ENCODE measurements around the gene USP26.

The USP26 gene

DNA sequence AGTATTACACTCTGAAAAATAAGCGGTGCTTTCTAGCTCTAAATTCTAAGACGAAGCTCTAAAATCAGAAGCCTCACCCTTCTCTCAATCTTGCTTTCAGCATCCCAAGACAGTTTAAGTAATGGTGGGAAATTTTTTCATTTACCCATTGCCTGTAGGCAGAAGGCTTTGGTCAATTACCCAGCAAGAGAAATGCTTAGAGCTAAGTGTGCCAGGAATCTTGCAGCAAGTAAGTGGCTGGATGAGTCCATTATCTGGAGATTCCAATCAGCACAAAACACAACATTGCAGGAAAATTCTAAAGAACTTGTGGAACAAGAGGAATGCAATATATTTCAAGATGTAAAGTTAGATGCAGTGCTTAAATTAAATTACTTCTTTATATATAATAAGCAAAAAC is 28.4 kb downstream of the USP26 start:
- H2AFZ ChIP-seq (ENCODE audit: low read depth, low read length) = no peak overlapping the region
- WGBS = no CpG with 5 or more reads among the region's 2 CpGs
- H2AK5ac ChIP-seq (ENCODE audit: low read length, severe bottlenecking) = no peak overlapping the region
- no peak overlapping the region for H4K91ac ChIP-seq (ENCODE audit: low read length)
- H3K4ac ChIP-seq (ENCODE audit: low read depth in 1 of 2, low read length in 2 of 2) = no peak overlapping the region
- H3K9me3 ChIP-seq (ENCODE audit: control insufficient read depth, low read length) = no peaks in the 10 kb centered on the region
- H3K18ac ChIP-seq (ENCODE audit: low read depth in 1 of 2, low read length in 2 of 2) = no peak overlapping the region
- H2BK120ac ChIP-seq (ENCODE audit: low read depth, low read length) = no peak overlapping the region
- no peak overlapping the region for H3K9ac ChIP-seq (ENCODE audit: low read length)
- H3K4me2 ChIP-seq (ENCODE audit: low read length, poor library complexity, severe bottlenecking) = no peak overlapping the region
- H2BK5ac ChIP-seq (ENCODE audit: low read depth, low read length, poor library complexity, severe bottlenecking) = no peak overlapping the region
- H3K23ac ChIP-seq (ENCODE audit: low read length in 2 of 2) = no peak overlapping the region
- no peak overlapping the region for H3K4me3 ChIP-seq (ENCODE audit: insufficient read depth in 1 of 2, low read depth in 1 of 2, low read length in 2 of 2)
- H2BK15ac ChIP-seq (ENCODE audit: low read depth, poor library complexity, severe bottlenecking) = no peak overlapping the region
- H2BK12ac ChIP-seq (ENCODE audit: low read length in 2 of 2) = no peak overlapping the region
- H3K27ac ChIP-seq (ENCODE audit: low read length, poor library complexity, severe bottlenecking) = no peak overlapping the region
- no peak overlapping the region for H4K8ac ChIP-seq (ENCODE audit: low read length)
- H3K4me1 ChIP-seq (ENCODE audit: control insufficient read depth, insufficient read depth, low read depth, low read length) = no peaks in the 10 kb centered on the region
- no peak for DNase-seq
- no peak overlapping the region for H3K14ac ChIP-seq (ENCODE audit: low read length in 2 of 2)
- H3K36me3 ChIP-seq (ENCODE audit: control insufficient read depth in 1 of 2, insufficient read depth in 2 of 2, low read depth in 1 of 2, low read length in 2 of 2) = no peaks in the 10 kb centered on the region
- peaks cover 0 to 7% of the 10 kb centered on the region in 2 experiments for H3K27me3 ChIP-seq (ENCODE audit: control insufficient read depth in 1 of 2, insufficient read depth in 1 of 2, low read length in 2 of 2)
- no peaks in the 10 kb centered on the region for H3K79me1 ChIP-seq (replicated peaks; ENCODE audit: low read length, poor library complexity, severe bottlenecking)

DNA sequence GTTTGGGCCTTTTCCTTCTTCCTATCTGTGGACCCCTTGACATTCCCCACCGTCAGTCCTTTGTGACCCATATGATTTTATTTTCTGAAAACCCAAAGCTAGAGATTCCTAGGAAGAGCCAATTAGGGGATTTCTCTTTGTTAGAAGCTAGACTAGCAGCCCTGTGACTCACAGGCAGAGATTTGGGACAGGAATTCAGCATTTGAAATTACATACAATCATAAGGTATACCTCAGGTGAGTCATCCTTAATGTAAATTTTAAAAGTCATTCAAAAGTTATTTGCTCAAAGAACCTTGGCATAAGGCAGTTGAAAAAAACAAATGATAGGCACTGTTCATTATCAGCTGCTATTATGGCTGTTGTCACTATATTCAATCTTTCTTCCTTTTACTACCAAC is 40.6 kb downstream of the USP26 start:
- no peak overlapping the region for H3K18ac ChIP-seq (ENCODE audit: low read depth in 1 of 2, low read length in 2 of 2)
- no peak overlapping the region for H4K91ac ChIP-seq (ENCODE audit: low read length)
- no peak overlapping the region for H2BK15ac ChIP-seq (ENCODE audit: low read depth, poor library complexity, severe bottlenecking)
- H3K27ac ChIP-seq (ENCODE audit: low read length, poor library complexity, severe bottlenecking) = no peak overlapping the region
- no peak overlapping the region for H3K4me3 ChIP-seq (ENCODE audit: insufficient read depth in 1 of 2, low read depth in 1 of 2, low read length in 2 of 2)
- H3K4ac ChIP-seq (ENCODE audit: low read depth in 1 of 2, low read length in 2 of 2) = no peak overlapping the region
- no peak overlapping the region for H4K8ac ChIP-seq (ENCODE audit: low read length)
- H2AK5ac ChIP-seq (ENCODE audit: low read length, severe bottlenecking) = no peak overlapping the region
- H3K14ac ChIP-seq (ENCODE audit: low read length in 2 of 2) = no peak overlapping the region
- H3K4me1 ChIP-seq (ENCODE audit: control insufficient read depth, insufficient read depth, low read depth, low read length) = peaks cover 2% of the 10 kb centered on the region
- H2BK5ac ChIP-seq (ENCODE audit: low read depth, low read length, poor library complexity, severe bottlenecking) = no peak overlapping the region
- no peaks in the 10 kb centered on the region for H3K79me1 ChIP-seq (replicated peaks; ENCODE audit: low read length, poor library complexity, severe bottlenecking)
- no peaks in the 10 kb centered on the region for H3K9me3 ChIP-seq (ENCODE audit: control insufficient read depth, low read length)
- H3K4me2 ChIP-seq (ENCODE audit: low read length, poor library complexity, severe bottlenecking) = no peak overlapping the region
- WGBS = no CpG with 5 or more reads among the region's 1 CpG
- H2BK120ac ChIP-seq (ENCODE audit: low read depth, low read length) = no peak overlapping the region
- DNase-seq = no peak
- H3K36me3 ChIP-seq (ENCODE audit: control insufficient read depth in 1 of 2, insufficient read depth in 2 of 2, low read depth in 1 of 2, low read length in 2 of 2) = no peaks in the 10 kb centered on the region
- H2AFZ ChIP-seq (ENCODE audit: low read depth, low read length) = no peak overlapping the region
- peaks cover 0 to 20% of the 10 kb centered on the region in 2 experiments for H3K27me3 ChIP-seq (ENCODE audit: control insufficient read depth in 1 of 2, insufficient read depth in 1 of 2, low read length in 2 of 2)
- no peak overlapping the region for H2BK12ac ChIP-seq (ENCODE audit: low read length in 2 of 2)
- no peak overlapping the region for H3K9ac ChIP-seq (ENCODE audit: low read length)
- no peak overlapping the region for H3K23ac ChIP-seq (ENCODE audit: low read length in 2 of 2)

DNA sequence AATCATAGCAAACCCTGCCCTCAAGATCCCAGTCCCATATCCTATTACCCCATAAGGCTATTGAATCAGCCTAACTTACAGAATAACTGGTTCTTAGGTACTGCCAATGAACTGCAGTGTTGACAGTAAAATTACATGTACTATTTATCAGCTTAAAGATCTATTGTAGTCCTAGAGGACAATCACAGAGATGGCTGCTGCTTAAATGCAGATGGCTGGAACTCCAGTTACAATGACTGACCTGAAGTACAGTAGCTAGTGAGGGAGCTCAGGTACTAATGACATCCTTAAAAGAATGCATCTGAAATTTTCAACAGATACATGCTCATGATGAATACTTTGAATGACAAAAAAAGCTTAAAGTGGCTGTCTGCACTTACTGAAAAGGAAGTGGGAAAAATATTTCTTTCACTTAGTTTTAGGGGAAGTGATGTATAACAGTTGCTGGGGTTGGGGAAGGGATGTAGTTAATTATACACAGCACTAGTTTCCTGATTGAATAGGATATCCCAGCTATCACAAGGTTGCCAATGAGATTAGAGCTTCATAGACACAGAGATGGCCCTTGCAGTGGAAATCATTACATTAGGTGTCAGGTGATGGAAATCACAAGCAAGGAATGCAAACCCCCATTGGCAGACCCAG is 42.0 kb downstream of the USP26 start:
- peaks cover 0 to 26% of the 10 kb centered on the region in 2 experiments for H3K27me3 ChIP-seq (ENCODE audit: control insufficient read depth in 1 of 2, insufficient read depth in 1 of 2, low read length in 2 of 2)
- H4K8ac ChIP-seq (ENCODE audit: low read length) = no peak overlapping the region
- H2AFZ ChIP-seq (ENCODE audit: low read depth, low read length) = no peak overlapping the region
- H3K4ac ChIP-seq (ENCODE audit: low read depth in 1 of 2, low read length in 2 of 2) = no peak overlapping the region
- no peak overlapping the region for H3K23ac ChIP-seq (ENCODE audit: low read length in 2 of 2)
- H3K4me3 ChIP-seq (ENCODE audit: insufficient read depth in 1 of 2, low read depth in 1 of 2, low read length in 2 of 2) = no peak overlapping the region
- H2BK120ac ChIP-seq (ENCODE audit: low read depth, low read length) = no peak overlapping the region
- no peak overlapping the region for H2BK15ac ChIP-seq (ENCODE audit: low read depth, poor library complexity, severe bottlenecking)
- no peak overlapping the region for H2BK5ac ChIP-seq (ENCODE audit: low read depth, low read length, poor library complexity, severe bottlenecking)
- H3K4me1 ChIP-seq (ENCODE audit: control insufficient read depth, insufficient read depth, low read depth, low read length) = peaks cover 2% of the 10 kb centered on the region
- H3K4me2 ChIP-seq (ENCODE audit: low read length, poor library complexity, severe bottlenecking) = no peak overlapping the region
- H3K79me1 ChIP-seq (replicated peaks; ENCODE audit: low read length, poor library complexity, severe bottlenecking) = no peaks in the 10 kb centered on the region
- H3K9ac ChIP-seq (ENCODE audit: low read length) = no peak overlapping the region
- DNase-seq = no peak
- H2BK12ac ChIP-seq (ENCODE audit: low read length in 2 of 2) = no peak overlapping the region
- peak overlapping the region; percentile 97 for H3K27ac ChIP-seq (ENCODE audit: low read length, poor library complexity, severe bottlenecking)
- H4K91ac ChIP-seq (ENCODE audit: low read length) = no peak overlapping the region
- no peaks in the 10 kb centered on the region for H3K36me3 ChIP-seq (ENCODE audit: control insufficient read depth in 1 of 2, insufficient read depth in 2 of 2, low read depth in 1 of 2, low read length in 2 of 2)
- H3K18ac ChIP-seq (ENCODE audit: low read depth in 1 of 2, low read length in 2 of 2) = no peak overlapping the region
- H2AK5ac ChIP-seq (ENCODE audit: low read length, severe bottlenecking) = no peak overlapping the region
- no peaks in the 10 kb centered on the region for H3K9me3 ChIP-seq (ENCODE audit: control insufficient read depth, low read length)
- H3K14ac ChIP-seq (ENCODE audit: low read length in 2 of 2) = no peak overlapping the region

DNA sequence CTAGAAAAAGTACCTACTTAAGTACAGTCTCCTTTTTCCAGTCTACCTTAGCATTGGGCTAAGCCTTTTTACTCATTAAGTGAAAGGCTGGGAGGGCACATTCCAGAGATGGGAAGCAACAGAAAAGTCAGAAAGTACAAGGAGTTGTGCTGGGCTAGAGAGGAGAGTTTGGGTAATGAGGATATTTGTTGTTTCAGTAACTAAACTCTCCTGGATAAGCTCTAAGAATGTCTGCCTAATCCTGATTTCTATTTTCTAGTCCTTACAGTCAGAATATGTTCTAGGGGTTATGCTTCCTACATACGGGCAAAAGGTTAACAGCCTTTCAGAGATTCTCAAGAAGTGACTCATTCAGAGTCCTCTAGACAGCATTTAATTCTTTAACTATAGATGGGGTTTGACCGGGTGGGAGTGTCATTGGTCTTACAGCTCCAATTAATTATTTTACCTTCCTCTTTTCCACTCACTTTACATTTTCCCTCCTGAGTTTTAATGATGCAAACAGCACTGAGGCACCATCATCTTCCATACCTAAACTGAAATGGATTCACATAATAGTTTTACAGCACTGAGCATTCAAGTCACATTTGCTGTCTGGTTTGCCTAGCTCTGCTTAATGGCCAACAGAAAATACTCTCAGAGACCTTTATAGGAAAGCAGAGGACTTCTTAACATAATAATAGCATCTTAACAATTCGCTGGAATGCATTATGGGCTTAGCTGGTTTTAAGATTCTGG is 42.9 kb downstream of the USP26 start:
- WGBS = 32% methylated on average over 2 of the region's 3 CpGs
- no peak overlapping the region for H3K18ac ChIP-seq (ENCODE audit: low read depth in 1 of 2, low read length in 2 of 2)
- peaks cover 2% of the 10 kb centered on the region for H3K4me1 ChIP-seq (ENCODE audit: control insufficient read depth, insufficient read depth, low read depth, low read length)
- H2BK120ac ChIP-seq (ENCODE audit: low read depth, low read length) = no peak overlapping the region
- H3K36me3 ChIP-seq (ENCODE audit: control insufficient read depth in 1 of 2, insufficient read depth in 2 of 2, low read depth in 1 of 2, low read length in 2 of 2) = no peaks in the 10 kb centered on the region
- no peak overlapping the region for H2AFZ ChIP-seq (ENCODE audit: low read depth, low read length)
- H3K9ac ChIP-seq (ENCODE audit: low read length) = no peak overlapping the region
- peak overlapping the region; percentile 97 for H3K27ac ChIP-seq (ENCODE audit: low read length, poor library complexity, severe bottlenecking)
- H2BK12ac ChIP-seq (ENCODE audit: low read length in 2 of 2) = no peak overlapping the region
- no peaks in the 10 kb centered on the region for H3K9me3 ChIP-seq (ENCODE audit: control insufficient read depth, low read length)
- peak; percentile 15 for DNase-seq
- H3K4ac ChIP-seq (ENCODE audit: low read depth in 1 of 2, low read length in 2 of 2) = no peak overlapping the region
- no peak overlapping the region for H3K4me3 ChIP-seq (ENCODE audit: insufficient read depth in 1 of 2, low read depth in 1 of 2, low read length in 2 of 2)
- H4K8ac ChIP-seq (ENCODE audit: low read length) = no peak overlapping the region
- H3K14ac ChIP-seq (ENCODE audit: low read length in 2 of 2) = no peak overlapping the region
- H4K91ac ChIP-seq (ENCODE audit: low read length) = no peak overlapping the region
- H3K23ac ChIP-seq (ENCODE audit: low read length in 2 of 2) = no peak overlapping the region
- no peak overlapping the region for H3K4me2 ChIP-seq (ENCODE audit: low read length, poor library complexity, severe bottlenecking)
- H3K79me1 ChIP-seq (replicated peaks; ENCODE audit: low read length, poor library complexity, severe bottlenecking) = no peaks in the 10 kb centered on the region
- no peak overlapping the region for H2AK5ac ChIP-seq (ENCODE audit: low read length, severe bottlenecking)
- H3K27me3 ChIP-seq (ENCODE audit: control insufficient read depth in 1 of 2, insufficient read depth in 1 of 2, low read length in 2 of 2) = peaks cover 0 to 28% of the 10 kb centered on the region in 2 experiments
- H2BK15ac ChIP-seq (ENCODE audit: low read depth, poor library complexity, severe bottlenecking) = no peak overlapping the region
- peak overlapping the region; percentile 73 for H2BK5ac ChIP-seq (ENCODE audit: low read depth, low read length, poor library complexity, severe bottlenecking)

All from mesenchymal stem cell (in vitro differentiated cells and primary cell).